Neural progenitor cell (in vitro differentiated cells): ENCODE data around the gene RUNX1. TPM values are rescaled to one million over a fixed set of nuclear protein-coding genes. Genes with fewer than 3 reads are reported as not detected.

Experiments
- DNase-seq: peaks from one replicate; pipeline ENCODE4 v3.0.0-alpha.2; 2016; ENCODE audit warnings: low spot score
- H2AFZ ChIP-seq: fragments of 200-600 bp; sonication (generic); replicated peaks from 2 replicates; pipeline ENCODE4 v1.6.1; 2016; ENCODE audit warnings: antibody characterized with exemption
- H3F3A ChIP-seq: fragments of 200-600 bp; sonication (generic); 2 replicates; pipeline ENCODE4 v1.6.1; 2016; ENCODE audit warnings: antibody characterized with exemption, low read depth
- H3K27ac ChIP-seq: fragments of 200-600 bp; sonication (generic); 2 replicates; pipeline ENCODE4 v1.5.1; 2016; ENCODE audit warnings: mild to moderate bottlenecking
- H3K27me3 ChIP-seq: fragments of 200-600 bp; sonication (generic); 2 replicates; pipeline ENCODE4 v1.6.1; 2016; ENCODE audit warnings: mild to moderate bottlenecking, moderate library complexity
- H3K36me3 ChIP-seq: fragments of 200-600 bp; sonication (generic); 2 replicates; pipeline ENCODE4 v1.5.1; 2016
- H3K4me1 ChIP-seq: fragments of 200-600 bp; sonication (generic); 2 replicates; pipeline ENCODE4 v1.6.1; 2016; ENCODE audit warnings: mixed run types
- H3K4me2 ChIP-seq: fragments of 200-600 bp; sonication (generic); 2 replicates; pipeline ENCODE4 v1.6.1; 2016
- H3K4me3 ChIP-seq: fragments of 200-600 bp; sonication (generic); 2 replicates; pipeline ENCODE4 v1.5.1; 2016
- H3K79me2 ChIP-seq: fragments of 200-600 bp; sonication (generic); 2 replicates; pipeline ENCODE4 v1.6.1; 2016; ENCODE audit warnings: low read depth
- H3K9ac ChIP-seq: fragments of 200-600 bp; sonication (generic); 2 replicates; pipeline ENCODE4 v1.6.1; 2016
- H3K9me3 ChIP-seq: fragments of 200-600 bp; sonication (generic); 2 replicates; pipeline ENCODE4 v1.5.1; 2016; ENCODE audit warnings: low read depth
- H4K20me1 ChIP-seq: fragments of 200-600 bp; sonication (generic); 2 replicates; pipeline ENCODE4 v1.6.1; 2016; ENCODE audit warnings: low read depth
- H3K27ac Mint-ChIP-seq: 3 replicates; pipeline ENCODE4 v1.8.0; 2021; ENCODE audit warnings: mixed read lengths
- H3K27me3 Mint-ChIP-seq: 2 replicates; pipeline ENCODE4 v1.8.0; 2022; ENCODE audit warnings: low read depth, mild to moderate bottlenecking, inconsistent platforms, moderate library complexity, mixed read lengths; ENCODE audit not compliant: insufficient read depth
- H3K36me3 Mint-ChIP-seq: 3 replicates; pipeline ENCODE4 v1.8.0; 2021; ENCODE audit warnings: mixed read lengths
- H3K4me1 Mint-ChIP-seq: 3 replicates; pipeline ENCODE4 v1.8.0; 2021; ENCODE audit warnings: mixed read lengths
- H3K4me3 Mint-ChIP-seq: 3 replicates; pipeline ENCODE4 v1.8.0; 2021; ENCODE audit warnings: mild to moderate bottlenecking, moderate library complexity, mixed read lengths
- H3K9me3 Mint-ChIP-seq: 3 replicates; pipeline ENCODE4 v1.8.0; 2020; ENCODE audit warnings: mixed read lengths
- CTCF ChIP-seq: fragments of 200-600 bp; sonication (generic); IDR thresholded peaks from 2 replicates; pipeline ENCODE4 v1.5.1; 2017; ENCODE audit warnings: antibody characterized with exemption, mild to moderate bottlenecking
- EZH2 ChIP-seq: fragments of 200-600 bp; sonication (generic); IDR thresholded peaks from 2 replicates; pipeline ENCODE4 v1.6.1; 2017; ENCODE audit warnings: antibody characterized with exemption, mild to moderate bottlenecking, moderate library complexity
- EZH2phosphoT487 ChIP-seq: fragments of 200-600 bp; sonication (generic); IDR thresholded peaks from 2 replicates; pipeline ENCODE4 v1.6.1; 2017; ENCODE audit warnings: antibody characterized with exemption
- total RNA-seq: library from RNA; depleted of rRNA; stranded (reverse); fragments of >200 nt; gene quantifications from 2 replicates; pipeline ENCODE4 v1.2.3, GENCODE V29; 2015; ENCODE audit warnings: low replicate concordance

RUNX1 gene
- total RNA-seq, 1 donor from 2014 or later = 0.09 TPM

- no peak overlapping the region for H3K27ac ChIP-seq
- no peaks in the 10 kb centered on the region for H3K9me3 Mint-ChIP-seq
- no peak overlapping the region for H3K4me3 Mint-ChIP-seq
- no peaks in the 10 kb centered on the region for H3K9me3 ChIP-seq
- H3K27me3 Mint-ChIP-seq = peaks cover 3% of the 10 kb centered on the region
- no peaks in the 10 kb centered on the region for H3K79me2 ChIP-seq
- H3K4me3 ChIP-seq = no peak overlapping the region
- no peaks in the 10 kb centered on the region for H3F3A ChIP-seq
- no peak for DNase-seq
- no peaks in the 10 kb centered on the region for H3K4me1 ChIP-seq
- H3K4me2 ChIP-seq = no peak overlapping the region
- H3K27me3 ChIP-seq = no peaks in the 10 kb centered on the region
- no peak overlapping the region for H3K27ac Mint-ChIP-seq
- no peaks in the 10 kb centered on the region for H3K36me3 Mint-ChIP-seq
- H3K9ac ChIP-seq = no peak overlapping the region
- no peaks in the 10 kb centered on the region for H3K36me3 ChIP-seq
- H2AFZ ChIP-seq = no peak overlapping the region
- no peaks in the 10 kb centered on the region for H3K4me1 Mint-ChIP-seq
- no peak for TF ChIP-seq CTCF
- TF ChIP-seq EZH2phosphoT487 = no peak
- no peak for TF ChIP-seq EZH2
- H4K20me1 ChIP-seq = no peaks in the 10 kb centered on the region
Observed at GRCh38 chr21:34923626-34924025, 125.5 kb downstream of the RUNX1 start.

- Histone ChIP-seq H3K4me1 (no peaks in the 10 kb centered on the region), H3K4me2 (no peak overlapping the region), H3K27ac (no peak overlapping the region), H3K27me3 (no peaks in the 10 kb centered on the region), H3K36me3 (no peaks in the 10 kb centered on the region), H2AFZ (no peak overlapping the region), H3K79me2 (no peaks in the 10 kb centered on the region), H4K20me1 (no peaks in the 10 kb centered on the region), H3F3A (no peaks in the 10 kb centered on the region), H3K9ac (no peak overlapping the region), H3K9me3 (no peaks in the 10 kb centered on the region), H3K4me3 (no peak overlapping the region)
- TF ChIP-seq EZH2phosphoT487 (no peak), EZH2 (no peak), CTCF (no peak)
- Mint-ChIP-seq H3K27ac (no peak overlapping the region), H3K4me3 (no peak overlapping the region), H3K36me3 (no peaks in the 10 kb centered on the region), H3K27me3 (peaks cover 3% of the 10 kb centered on the region), H3K9me3 (no peaks in the 10 kb centered on the region), H3K4me1 (no peaks in the 10 kb centered on the region)
- DNase-seq = no peak
Observed at GRCh38 chr21:34923202-34923601, 125.9 kb downstream of the RUNX1 start.

- no peaks in the 10 kb centered on the region for H3K36me3 ChIP-seq
- H3K36me3 Mint-ChIP-seq = no peaks in the 10 kb centered on the region
- H3K9me3 ChIP-seq = no peaks in the 10 kb centered on the region
- H3K79me2 ChIP-seq = no peaks in the 10 kb centered on the region
- DNase-seq = no peak
- H3F3A ChIP-seq = no peaks in the 10 kb centered on the region
- peaks cover 4% of the 10 kb centered on the region for H3K27me3 Mint-ChIP-seq
- no peak overlapping the region for H3K4me3 ChIP-seq
- H3K27ac Mint-ChIP-seq = no peak overlapping the region
- H3K9ac ChIP-seq = no peak overlapping the region
- no peaks in the 10 kb centered on the region for H4K20me1 ChIP-seq
- H2AFZ ChIP-seq = no peak overlapping the region
- no peak overlapping the region for H3K27ac ChIP-seq
- H3K27me3 ChIP-seq = no peaks in the 10 kb centered on the region
- H3K4me1 ChIP-seq = no peaks in the 10 kb centered on the region
- H3K4me2 ChIP-seq = no peak overlapping the region
- H3K9me3 Mint-ChIP-seq = peaks cover 1% of the 10 kb centered on the region
- H3K4me3 Mint-ChIP-seq = no peak overlapping the region
- no peaks in the 10 kb centered on the region for H3K4me1 Mint-ChIP-seq
- no peak for TF ChIP-seq EZH2phosphoT487
- peak; percentile 20 for TF ChIP-seq CTCF
- no peak for TF ChIP-seq EZH2
Observed at GRCh38 chr21:34922479-34922878, 126.6 kb downstream of the RUNX1 start.

- peaks cover 5% of the 10 kb centered on the region for H3K27me3 Mint-ChIP-seq
- no peaks in the 10 kb centered on the region for H3K36me3 Mint-ChIP-seq
- TF ChIP-seq EZH2phosphoT487 (no peak), EZH2 (no peak), CTCF (no peak)
- no peaks in the 10 kb centered on the region for H3F3A ChIP-seq
- H3K27me3 ChIP-seq = no peaks in the 10 kb centered on the region
- H3K27ac Mint-ChIP-seq = no peak overlapping the region
- no peak overlapping the region for H3K4me2 ChIP-seq
- H3K27ac ChIP-seq = no peak overlapping the region
- H3K4me3 ChIP-seq = no peak overlapping the region
- H3K79me2 ChIP-seq = no peaks in the 10 kb centered on the region
- H3K9ac ChIP-seq = no peak overlapping the region
- H3K9me3 Mint-ChIP-seq = peaks cover 2% of the 10 kb centered on the region
- no peak overlapping the region for H2AFZ ChIP-seq
- H3K36me3 ChIP-seq = no peaks in the 10 kb centered on the region
- H3K9me3 ChIP-seq = no peaks in the 10 kb centered on the region
- H3K4me1 Mint-ChIP-seq = no peaks in the 10 kb centered on the region
- H4K20me1 ChIP-seq = no peaks in the 10 kb centered on the region
- no peaks in the 10 kb centered on the region for H3K4me1 ChIP-seq
- no peak for DNase-seq
- no peak overlapping the region for H3K4me3 Mint-ChIP-seq
Observed at GRCh38 chr21:34921151-34921550, 128.0 kb downstream of the RUNX1 start.
